ENCODE results near the gene BEGAIN. TPM values are rescaled to one million over a fixed set of nuclear protein-coding genes. Genes with fewer than 3 reads are reported as not detected.

The BEGAIN gene, protein sequence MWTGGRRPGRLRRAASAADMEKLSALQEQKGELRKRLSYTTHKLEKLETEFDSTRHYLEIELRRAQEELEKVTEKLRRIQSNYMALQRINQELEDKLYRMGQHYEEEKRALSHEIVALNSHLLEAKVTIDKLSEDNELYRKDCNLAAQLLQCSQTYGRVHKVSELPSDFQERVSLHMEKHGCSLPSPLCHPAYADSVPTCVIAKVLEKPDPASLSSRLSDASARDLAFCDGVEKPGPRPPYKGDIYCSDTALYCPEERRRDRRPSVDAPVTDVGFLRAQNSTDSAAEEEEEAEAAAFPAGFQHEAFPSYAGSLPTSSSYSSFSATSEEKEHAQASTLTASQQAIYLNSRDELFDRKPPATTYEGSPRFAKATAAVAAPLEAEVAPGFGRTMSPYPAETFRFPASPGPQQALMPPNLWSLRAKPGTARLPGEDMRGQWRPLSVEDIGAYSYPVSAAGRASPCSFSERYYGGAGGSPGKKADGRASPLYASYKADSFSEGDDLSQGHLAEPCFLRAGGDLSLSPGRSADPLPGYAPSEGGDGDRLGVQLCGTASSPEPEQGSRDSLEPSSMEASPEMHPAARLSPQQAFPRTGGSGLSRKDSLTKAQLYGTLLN
- total RNA-seq: 0.68 TPM

DNA sequence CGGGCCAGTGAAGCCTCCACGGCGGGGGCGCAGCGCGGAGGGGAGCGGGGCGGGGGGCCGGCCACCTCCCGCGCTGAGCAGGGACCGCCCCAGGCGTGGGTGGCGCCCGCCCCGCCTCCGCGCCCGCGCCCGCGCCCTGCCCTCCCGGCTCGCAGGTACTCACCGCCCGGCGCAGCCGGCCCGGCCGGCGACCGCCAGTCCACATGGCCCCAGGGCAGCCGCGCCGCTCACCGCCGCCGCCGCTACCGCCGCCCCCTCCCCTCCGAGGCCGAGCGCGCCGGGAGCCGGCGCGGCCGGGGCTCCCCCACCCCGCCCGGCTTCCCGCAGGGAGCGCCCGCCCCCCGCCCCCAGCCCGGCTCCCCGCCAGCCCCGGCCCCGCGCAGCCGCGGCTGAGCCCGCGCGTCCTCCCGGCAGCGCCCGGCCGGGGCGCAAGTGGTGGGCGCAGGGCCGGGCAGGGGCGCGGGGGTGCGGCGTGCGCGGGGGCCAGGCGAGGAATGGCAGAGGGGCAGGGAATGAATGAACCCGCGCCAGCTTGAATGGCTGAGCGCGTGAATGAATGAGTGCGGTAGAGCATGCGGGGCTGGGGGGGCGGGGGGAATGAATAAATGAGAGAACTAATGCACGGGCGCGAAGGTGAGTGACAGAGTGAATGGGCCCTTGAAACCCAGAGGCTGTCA, at the start of gene BEGAIN:
BEGAIN (minus strand) TSS at position 332 of the 677 bp plus-strand sequence; CDS start at position 205, 127 bp downstream.
- ATAC-seq: peak; percentile 70

DNA sequence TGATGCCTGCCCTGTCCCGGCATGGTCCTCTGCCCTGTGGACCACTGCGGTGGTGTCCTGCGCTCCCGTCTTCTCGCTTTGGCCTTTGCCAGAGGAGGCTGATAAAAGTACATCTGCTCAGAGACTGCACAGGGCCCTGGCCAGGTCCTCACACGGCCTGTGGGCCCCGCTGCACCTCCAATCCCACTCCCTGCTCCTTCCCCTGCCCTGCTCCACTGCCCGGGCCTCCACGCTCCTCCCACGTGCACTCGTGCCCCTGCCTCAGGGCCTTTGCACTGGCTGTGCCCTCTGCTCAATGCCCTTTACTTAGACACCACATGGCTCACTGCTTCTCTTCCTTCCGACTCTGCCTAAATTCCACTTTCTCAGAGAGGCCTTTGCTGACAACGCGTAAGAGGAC, 49.3 kb upstream of the BEGAIN start:
- ATAC-seq: no peak

DNA sequence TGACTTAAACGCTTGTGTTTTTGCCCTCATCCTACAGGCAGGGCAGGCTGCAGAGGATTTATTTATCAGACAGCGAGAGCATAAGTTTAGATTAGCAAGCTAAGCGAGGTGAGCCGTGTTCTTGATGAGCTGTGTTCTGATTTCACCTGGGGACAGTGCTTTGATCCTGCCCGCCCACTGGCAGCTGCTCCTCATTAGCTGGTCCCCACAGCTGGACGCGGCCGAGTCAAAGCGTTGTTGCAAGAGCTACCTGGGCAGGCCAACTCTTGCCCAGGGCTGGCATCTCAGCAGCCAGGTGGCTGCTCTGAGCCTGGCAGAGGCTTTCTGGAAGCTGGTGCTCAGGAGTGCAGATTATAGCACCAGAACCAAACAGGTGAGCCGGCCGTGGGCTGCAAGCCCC, 46.8 kb upstream of the BEGAIN start:
- no peak for ATAC-seq

DNA sequence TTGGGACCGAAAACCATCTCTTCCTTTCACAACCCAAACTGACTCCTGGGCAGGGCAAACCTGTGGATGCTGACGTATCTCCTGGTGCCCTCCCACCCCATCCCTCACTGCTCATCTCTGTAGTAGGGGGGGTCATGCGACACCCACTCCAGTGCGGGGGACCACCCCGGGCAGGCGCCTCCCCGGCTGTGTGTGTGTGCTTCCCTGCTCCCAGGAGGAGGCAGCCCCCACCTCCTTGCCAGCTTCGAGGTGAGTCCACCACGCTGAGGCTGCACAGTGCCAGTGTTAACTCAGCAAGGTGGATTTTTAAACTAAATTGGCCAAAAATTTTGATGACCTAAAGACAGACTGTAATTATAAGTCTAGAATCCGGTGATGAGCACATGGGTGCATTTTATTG, 46.2 kb upstream of the BEGAIN start:
- ATAC-seq: no peak

DNA sequence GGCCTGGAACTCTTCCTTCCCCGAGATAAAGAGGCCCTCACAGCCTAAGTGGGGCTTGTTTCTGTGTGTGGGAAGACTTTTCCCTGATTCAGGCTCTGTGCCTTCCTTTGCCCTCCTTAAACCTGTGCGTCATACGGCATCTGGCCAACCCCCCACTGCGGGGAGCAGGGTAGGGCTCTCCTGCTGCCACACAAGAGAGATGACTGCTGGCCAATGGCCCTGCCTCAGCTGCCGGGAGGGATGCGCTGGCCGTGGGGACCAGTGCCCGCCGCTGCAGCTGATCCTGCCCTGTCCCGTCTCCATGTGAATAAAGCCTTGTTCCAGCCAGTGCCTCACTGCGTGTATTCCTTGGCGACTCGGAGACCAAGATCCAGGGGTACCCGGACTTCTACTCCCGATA, 42.5 kb upstream of the BEGAIN start:
- ATAC-seq: no peak

DNA sequence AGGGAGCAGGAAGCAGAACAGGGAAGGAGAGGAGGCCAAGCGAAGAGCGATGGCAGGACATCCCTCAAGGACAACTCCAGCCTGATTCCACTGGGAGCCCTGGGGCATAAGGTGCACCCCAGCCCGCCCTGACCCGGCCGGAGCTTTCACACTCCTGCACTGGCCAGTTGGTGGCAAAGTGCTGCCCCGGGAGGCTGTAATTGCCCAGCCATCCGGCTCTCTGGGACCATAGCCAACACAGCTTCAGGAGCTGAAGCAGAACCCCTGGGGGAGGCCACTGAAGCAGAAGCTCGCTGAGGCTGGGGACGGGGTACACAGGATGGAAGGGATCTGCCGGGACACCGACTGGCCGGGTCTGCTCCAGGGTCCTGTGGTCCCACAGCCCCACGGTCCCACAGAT, 41.9 kb upstream of the BEGAIN start:
- ATAC-seq: no peak

DNA sequence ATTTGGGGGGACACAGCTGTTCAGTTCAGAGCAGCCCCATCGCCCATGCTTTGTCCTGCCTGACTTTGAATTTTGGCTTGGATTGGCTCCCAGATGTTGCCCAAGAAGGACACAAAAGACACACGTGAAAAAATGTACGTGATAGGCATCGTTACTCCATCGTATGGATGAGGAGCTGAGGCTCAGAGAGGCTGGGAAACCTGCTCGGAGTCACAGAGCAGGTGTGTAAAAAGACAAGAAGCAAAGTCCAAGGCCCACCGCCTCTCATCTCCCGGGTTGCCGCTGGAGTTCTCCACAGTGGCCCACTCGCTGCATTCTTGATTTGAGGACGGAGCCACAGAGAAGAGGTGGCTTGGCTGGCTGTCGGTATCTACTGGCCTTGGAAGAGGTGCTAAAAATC, 41.0 kb upstream of the BEGAIN start:
- ATAC-seq: no peak

DNA sequence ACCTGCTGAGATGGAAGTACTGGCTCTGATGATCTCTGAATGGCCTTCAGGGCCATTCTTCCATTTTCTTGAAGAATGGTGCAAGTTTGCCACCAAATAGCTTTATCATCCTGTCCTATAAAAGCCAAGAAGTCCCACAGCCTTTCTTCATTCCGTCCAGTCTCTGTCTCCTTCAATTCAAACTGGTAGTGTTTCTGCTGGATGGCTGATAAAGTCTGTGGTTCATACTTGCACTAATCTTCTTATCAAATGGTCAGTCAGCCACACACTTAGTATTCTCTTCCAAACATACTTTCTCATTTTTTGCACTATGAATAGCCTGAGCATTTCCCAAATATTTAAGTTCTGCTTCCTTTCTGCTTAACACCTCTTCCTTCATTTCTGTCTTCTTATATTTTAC, 39.4 kb upstream of the BEGAIN start:
- ATAC-seq: no peak

DNA sequence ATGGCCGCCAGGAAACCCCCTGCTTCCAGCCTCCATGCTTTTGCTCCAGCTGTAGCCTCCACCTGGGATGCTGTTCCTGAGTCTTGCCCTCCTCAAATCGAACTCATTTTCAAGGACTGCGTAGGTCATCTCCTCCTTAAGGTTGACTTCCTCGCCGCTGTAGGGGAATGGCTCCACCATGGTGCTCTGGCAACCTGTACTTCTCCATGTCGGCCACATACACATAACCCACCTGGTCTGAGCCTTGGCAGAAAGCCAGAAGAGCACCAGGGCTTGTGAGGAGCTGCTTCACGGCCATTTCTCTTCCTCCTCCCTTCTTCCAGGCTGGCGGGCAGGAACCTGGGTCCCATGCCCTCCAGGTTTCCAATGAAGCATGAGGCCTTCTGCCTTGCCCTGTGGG, 36.7 kb upstream of the BEGAIN start:
- no peak for ATAC-seq

DNA sequence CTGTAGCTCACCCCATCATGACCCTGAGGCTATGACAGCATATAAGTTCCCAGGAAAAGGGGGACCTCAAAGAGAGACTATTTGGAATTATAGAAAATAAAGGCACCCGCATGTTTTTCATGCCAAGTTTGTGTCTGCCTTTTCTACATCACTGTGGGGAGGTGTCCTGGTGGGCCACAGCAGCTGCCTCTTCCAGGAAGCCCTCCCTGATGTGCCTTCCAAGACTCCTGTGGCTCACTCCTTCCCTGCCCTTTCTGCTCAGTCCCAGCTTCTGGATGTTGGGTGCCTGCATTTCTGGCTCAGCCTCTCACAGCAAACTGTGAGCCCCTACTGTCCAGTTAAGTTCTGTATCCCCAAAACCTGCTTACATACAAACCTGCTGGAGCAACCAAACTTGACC, 36.3 kb upstream of the BEGAIN start:
- no peak for ATAC-seq

DNA sequence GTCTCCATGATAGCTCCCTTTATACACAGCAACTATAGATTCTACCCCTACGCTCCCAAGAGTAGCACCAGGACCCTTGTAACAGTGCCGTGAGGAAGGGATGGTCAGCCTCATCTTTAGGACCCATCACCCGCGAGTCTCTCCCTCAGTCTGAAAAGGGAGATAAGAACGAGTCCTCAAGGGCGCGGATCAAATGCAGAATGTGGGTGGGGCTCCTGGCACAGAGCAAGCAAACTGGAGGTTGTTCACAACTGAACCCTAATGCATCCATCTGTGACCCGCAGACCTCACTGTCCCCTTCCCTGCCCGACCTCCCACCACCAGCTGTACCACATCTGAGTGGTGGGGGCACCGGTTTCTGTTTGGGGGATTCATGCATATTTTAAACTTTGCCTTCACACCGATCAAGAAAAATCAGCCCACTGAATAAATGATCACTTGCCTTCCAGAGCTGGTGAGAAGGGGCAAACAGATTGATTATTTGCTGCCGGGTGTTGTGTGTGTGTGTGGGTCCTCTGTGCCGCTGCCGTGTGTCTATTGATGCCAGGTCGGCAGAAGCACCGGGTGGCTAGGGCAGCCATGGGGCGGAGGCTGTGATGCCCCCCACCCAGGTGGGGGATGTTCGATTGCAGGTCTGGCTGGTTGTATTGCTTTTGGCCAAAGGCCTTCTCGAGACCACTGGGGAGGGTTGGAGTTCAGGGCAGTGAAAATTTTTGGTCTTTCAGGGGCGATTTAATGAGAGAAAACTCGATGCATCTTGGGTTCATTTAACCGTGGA, 35.7 kb upstream of the BEGAIN start:
- ATAC-seq: no peak

DNA sequence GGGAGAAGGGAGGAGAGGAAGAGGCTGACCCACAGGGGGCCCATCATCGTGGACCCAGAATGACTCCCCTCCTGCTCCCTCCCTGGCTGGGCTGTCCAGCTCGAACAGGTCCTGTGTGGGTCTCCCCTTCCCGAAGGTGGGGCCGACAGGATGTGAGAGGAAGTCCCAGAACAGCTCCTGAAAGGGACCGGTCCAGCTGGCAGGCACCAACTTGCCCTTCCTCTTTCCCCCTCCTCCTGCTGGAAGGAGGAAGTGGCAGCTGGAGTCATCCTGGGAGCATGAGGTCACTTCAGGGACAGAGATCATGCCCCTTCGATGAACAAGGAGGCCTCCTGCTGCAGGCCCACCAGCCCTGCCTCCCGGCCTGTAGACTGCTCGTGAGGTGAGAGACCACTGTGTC, 35.0 kb upstream of the BEGAIN start:
- no peak for ATAC-seq

DNA sequence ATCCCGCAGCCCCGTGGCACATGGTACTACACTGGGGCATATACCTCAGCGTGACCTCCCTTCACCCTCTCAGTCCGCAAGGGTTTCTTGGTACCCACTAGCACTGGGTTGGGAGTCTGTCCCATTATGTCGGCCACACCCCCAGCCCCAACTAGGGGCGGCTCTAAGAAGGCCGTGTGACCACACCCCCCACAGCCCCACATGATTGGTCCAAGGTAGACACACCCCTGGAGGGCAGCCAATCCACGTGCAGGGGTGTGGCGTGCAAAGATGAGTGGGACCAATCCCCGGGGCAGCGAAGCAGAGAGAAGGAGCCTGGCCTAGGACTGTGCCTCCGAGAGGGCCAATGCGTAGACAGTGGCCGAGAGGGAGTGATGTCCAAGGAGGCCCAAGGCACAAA, 34.6 kb upstream of the BEGAIN start:
- no peak for ATAC-seq

DNA sequence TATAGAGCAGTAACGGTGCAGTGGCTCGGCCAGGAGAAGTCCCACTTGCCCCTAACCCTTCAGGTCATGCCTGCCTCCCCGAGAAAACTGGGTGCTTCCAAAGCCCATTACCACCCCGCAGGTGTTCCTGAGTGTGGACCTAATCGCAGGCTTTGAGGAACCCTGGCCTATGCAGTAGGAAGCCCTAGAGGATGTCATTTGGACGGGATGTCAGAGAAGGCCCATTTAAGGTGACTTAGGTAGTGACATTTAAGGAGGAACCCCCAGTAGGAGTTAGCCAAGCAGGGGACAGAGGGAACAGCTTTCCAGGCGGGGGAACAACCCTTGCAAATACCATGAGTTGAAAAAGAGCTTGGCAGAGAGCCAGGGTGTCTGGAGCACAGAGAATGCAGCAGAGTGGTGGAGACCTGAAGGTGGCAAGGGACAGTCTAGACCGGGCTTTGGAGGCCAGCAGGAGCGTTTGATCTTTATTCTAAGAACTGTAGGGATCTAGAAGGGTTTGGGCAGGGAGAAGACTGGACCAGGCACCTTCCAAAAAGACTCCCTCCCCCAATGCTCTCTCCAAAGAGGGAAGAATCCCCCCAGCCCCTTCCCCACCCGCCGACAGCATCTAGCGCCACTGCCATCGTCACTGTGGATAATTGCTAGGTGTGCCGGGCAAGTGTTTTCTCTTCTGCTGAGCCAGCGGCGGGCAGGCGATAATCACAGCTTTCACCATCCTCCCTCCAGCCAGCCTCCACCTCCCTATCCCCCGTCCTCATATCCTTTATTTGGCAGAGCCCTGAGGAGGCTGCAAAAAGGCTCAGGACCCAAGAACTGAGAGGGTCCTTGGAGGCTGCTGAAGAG, 33.3 kb upstream of the BEGAIN start:
- ATAC-seq: no peak

DNA sequence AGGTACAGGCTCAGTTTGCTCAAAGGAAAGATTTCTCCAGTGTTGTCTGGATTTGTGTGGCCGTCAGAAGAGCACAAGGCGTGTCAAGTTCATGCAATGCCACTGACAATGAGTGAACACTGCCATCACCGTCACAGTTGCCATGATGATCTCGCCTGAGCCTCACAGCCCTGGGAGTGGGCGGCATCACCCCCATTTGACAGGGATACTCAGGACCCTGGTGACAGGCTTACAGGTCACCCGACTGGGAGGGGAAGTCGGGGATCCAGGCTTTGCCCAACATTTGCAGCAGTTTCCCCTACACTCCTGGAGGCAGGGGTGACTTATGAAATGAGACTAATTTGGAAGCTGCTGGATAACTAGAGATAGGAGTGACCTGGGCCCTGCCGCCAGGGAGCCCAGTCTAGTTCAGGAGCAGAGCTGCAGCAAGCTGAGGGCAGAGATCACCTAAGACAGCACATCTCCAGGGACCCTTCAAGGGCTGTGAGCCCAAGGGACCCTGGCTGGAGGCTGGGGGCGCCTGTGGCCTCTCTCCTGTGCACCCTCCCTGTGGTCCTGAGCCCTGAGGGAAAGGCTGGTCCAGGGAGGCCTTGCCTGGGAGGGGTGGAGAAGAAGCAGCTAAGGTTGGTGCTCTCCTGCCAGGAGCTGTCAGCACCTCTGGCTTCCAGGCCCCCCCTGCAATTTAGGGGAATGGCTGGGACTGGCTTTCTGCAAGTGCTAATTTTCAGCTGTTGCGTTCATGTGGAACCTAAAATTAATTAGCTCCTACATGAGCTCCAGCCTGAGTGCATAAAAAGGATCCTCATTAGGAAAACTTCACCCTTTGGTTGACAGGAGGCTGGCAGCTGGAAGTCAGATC, 32.4 kb upstream of the BEGAIN start:
- no peak for ATAC-seq

DNA sequence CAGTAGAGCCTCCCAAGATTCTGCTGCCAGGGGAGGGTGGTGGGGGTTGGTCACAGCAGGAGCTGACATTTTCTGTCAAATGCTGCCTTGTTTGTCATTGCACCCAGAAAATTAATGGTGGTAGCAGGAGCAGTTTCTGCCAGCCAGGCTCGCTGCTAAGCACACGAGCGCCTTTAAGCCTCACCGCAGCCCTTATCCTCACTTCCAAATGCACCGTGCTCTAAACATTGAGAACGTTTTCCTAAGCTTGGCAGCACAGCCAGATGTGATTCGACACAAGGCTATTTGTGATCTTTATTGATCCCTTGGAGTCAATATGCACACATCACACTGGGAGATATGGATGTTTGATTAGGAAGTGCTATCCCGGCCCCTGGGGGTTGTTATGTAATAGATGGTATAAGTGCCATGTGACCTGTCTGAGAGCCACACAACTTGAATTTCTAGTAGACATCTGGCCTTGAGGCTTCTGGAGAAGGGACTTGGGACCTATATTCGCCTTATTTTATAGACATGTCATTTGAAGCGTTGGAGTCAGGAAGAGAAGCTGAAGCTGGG, 31.6 kb upstream of the BEGAIN start:
- ATAC-seq: no peak

DNA sequence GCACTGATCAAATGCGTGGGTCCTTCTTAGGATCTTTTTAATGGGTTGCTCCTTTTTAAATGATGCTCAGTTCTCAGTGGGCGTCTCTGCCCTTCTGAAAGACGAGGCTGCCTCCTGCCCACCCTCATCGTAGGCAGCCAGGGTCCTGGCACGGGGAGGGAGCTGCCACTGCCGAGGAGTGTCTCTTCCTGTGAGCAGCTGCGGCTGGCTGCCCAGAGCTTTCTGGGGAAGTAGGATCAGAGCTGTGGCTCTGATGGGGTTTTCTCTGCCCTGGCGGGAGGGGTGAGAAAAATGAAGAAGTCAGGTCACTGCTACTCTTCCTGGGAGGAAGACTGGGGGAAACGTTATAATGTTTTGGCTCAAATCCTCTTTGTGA, 31.1 kb upstream of the BEGAIN start:
- ATAC-seq: no peak

DNA sequence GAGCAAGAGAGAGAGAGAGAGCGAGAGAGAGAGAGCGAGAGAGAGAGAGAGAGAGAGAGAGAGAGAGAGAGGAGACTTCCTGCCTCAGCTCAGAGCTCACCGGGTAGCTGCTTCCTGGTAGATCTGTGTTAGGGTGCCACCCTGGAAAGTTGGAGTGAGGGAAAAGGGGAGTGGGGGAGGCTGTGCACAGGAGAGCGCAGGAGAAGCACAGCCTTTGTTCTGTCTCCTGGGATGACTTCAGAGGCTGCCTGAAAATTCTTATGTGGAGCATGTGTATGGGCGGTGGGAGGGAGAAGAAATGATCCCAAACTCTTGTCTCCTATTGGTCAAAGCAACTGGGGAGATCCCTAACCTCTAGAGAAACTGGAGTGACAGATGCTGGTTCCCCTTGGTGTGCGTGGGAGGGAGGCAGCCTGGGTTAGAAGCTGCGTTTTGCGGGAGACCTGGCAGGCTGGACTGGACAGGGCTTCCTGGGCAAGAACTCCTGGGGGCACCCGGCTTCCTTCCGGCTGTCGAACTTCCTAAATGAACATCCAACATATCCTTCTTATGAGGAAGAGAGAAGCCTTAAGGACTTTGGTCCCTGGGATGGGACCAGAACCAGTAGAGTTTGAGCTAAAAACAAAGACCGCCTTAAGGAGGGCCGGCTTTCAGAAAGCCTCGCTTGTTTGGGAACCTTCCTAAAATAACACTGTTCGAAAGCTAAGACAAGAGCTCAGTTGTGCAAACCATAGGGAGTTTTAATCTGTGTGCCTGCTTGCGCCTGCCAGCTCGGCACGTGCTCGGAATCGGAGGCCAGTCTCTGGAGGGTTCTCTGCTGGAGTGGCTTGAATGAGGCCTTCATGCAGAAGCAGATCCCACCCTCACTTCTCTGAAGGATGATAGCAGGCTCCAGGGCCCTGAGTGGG, 30.4 kb upstream of the BEGAIN start:
- no peak for ATAC-seq

DNA sequence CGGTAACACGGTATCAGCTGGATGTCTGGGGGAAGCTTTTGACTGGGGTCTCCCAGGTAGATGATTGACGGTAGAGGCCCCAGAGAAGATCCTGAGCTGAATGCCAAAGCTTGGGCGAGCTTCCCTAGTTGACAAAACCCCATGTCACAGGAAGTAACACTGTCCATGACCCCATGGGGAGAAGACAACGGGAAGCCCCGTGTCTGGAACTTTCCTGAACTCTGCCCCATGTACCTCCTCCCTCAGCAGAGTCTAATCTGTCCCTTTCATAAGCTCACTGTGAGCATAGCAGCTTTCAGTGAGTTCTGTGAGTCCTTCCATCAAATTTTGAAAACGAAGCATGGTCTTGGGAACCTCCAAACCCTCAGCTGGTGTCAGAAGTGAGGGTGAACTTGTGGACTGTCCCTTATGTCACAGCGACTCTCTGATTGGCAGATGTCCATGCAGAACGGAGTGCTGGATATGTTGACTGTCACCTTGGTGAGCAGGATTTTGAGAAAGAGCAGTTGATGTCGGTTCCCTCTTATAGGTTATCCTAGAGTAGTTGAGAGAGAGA, 29.7 kb upstream of the BEGAIN start:
- no peak for ATAC-seq
